Smooth muscle cell (in vitro differentiated cells): ENCODE data around the gene ABCA2. TPM values are rescaled to one million over a fixed set of nuclear protein-coding genes. Genes with fewer than 3 reads are reported as not detected.

Source experiments
- DNase-seq: peaks from one replicate; lab custom pipeline; 2025; ENCODE audit not compliant: unreplicated experiment; lab: John Stamatoyannopoulos, UW
- H2AFZ ChIP-seq: fragments of 200-600 bp; sonication (generic); 2 replicates; pipeline ENCODE4 v1.6.0; 2016; ENCODE audit warnings: antibody characterized with exemption, low read depth, mild to moderate bottlenecking
- H3F3A ChIP-seq: fragments of 200-600 bp; sonication (generic); 2 replicates; pipeline ENCODE4 v1.6.0; 2017; ENCODE audit warnings: antibody characterized with exemption, low read depth
- H3K27ac ChIP-seq: fragments of 200-600 bp; sonication (generic); 2 replicates; pipeline ENCODE4 v1.5.1; 2016; ENCODE audit warnings: low read depth, mild to moderate bottlenecking
- H3K27me3 ChIP-seq: fragments of 200-600 bp; sonication (generic); 2 replicates; pipeline ENCODE4 v1.6.1; 2016; ENCODE audit warnings: low read depth, mild to moderate bottlenecking
- H3K36me3 ChIP-seq: fragments of 200-600 bp; sonication (generic); 2 replicates; pipeline ENCODE4 v1.5.1; 2016; ENCODE audit warnings: low read depth
- H3K4me1 ChIP-seq: fragments of 200-600 bp; sonication (generic); 2 replicates; pipeline ENCODE4 v1.5.1; 2016; ENCODE audit warnings: low read depth
- H3K4me2 ChIP-seq: fragments of 200-600 bp; sonication (generic); 2 replicates; pipeline ENCODE4 v1.6.0; 2016; ENCODE audit warnings: mild to moderate bottlenecking
- H3K4me3 ChIP-seq: fragments of 200-600 bp; sonication (generic); 2 replicates; pipeline ENCODE4 v1.5.1; 2016; ENCODE audit warnings: mild to moderate bottlenecking
- H3K79me2 ChIP-seq: fragments of 200-600 bp; sonication (generic); 2 replicates; pipeline ENCODE4 v1.6.0; 2016; ENCODE audit warnings: low read depth, mild to moderate bottlenecking
- H3K9ac ChIP-seq: fragments of 200-600 bp; sonication (generic); 2 replicates; pipeline ENCODE4 v1.6.0; 2016; ENCODE audit warnings: low read depth
- H3K9me3 ChIP-seq: fragments of 200-600 bp; sonication (generic); replicated peaks from 2 replicates; pipeline ENCODE4 v1.5.1; 2016; ENCODE audit warnings: low read depth
- H4K20me1 ChIP-seq: fragments of 200-600 bp; sonication (generic); 2 replicates; pipeline ENCODE4 v1.6.0; 2016; ENCODE audit warnings: low read depth
- WGBS: methylation state at CpG from one replicate; pipeline ENCODE4 v1.1.7; 2016; ENCODE audit warnings: low lambda C conversion rate; 5-methylcytosine and 5-hydroxymethylcytosine counted together
- polyA plus RNA-seq: library from polyadenylated mRNA; unstranded; fragments of >200 nt; fragmentation: Nextera tagmentation; extraction: Ambion mirVana; gene quantifications from 2 replicates; pipeline ENCODE4 v1.2.1, GENCODE V29; 2016
- total RNA-seq: library from RNA; depleted of rRNA; stranded (reverse); fragments of >200 nt; gene quantifications from 2 replicates; pipeline ENCODE4 v1.2.3, GENCODE V29; 2014
- TF ChIP-seq, protein P1 (sequence below): fragments of 200-600 bp; sonication (generic); IDR thresholded peaks from 2 replicates; pipeline ENCODE4 v1.5.1; 2017; ENCODE audit warnings: borderline replicate concordance, mild to moderate bottlenecking, antibody characterized with exemption; ENCODE audit not compliant: insufficient read depth, poor library complexity, severe bottlenecking

ABCA2 gene
- total and polyA plus RNA-seq, 2 experiments from 2014 or later, result 15.9 to 26.2 TPM

DNA sequence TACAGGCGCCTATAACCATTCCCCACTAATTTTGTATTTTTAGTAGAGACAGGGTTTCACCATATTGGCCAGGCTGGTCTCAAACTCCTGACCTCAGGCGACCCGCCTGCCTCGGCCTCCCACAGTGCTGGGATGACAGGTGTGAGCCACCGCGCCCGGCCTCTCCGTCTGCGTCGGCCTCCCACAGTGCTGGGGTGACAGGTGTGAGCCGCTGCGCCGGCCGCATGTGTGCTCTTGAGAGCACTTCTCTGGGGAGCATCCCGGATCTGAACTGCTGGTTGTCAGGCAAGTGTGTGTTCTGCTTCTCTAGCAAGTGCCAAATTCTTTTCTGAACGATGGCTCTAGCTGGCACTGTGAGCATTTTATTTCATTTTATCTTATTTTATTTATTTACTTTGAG, 29.5 kb upstream of the ABCA2 start:
- Histone ChIP-seq H3K79me2 (no peaks in the 10 kb centered on the region), H3K36me3 (no peaks in the 10 kb centered on the region), H3K4me1 (peaks cover 9% of the 10 kb centered on the region), H3K9me3 (no peaks in the 10 kb centered on the region), H3K4me2 (no peak overlapping the region), H4K20me1 (no peaks in the 10 kb centered on the region), H3K27me3 (peaks cover 33% of the 10 kb centered on the region), H3K27ac (no peak overlapping the region), H2AFZ (no peak overlapping the region), H3K9ac (no peak overlapping the region), H3K4me3 (no peak overlapping the region), H3F3A (no peaks in the 10 kb centered on the region)
- WGBS, result 88% methylated on average over 16 of the region's 16 CpGs
- TF ChIP-seq, protein P1, sequence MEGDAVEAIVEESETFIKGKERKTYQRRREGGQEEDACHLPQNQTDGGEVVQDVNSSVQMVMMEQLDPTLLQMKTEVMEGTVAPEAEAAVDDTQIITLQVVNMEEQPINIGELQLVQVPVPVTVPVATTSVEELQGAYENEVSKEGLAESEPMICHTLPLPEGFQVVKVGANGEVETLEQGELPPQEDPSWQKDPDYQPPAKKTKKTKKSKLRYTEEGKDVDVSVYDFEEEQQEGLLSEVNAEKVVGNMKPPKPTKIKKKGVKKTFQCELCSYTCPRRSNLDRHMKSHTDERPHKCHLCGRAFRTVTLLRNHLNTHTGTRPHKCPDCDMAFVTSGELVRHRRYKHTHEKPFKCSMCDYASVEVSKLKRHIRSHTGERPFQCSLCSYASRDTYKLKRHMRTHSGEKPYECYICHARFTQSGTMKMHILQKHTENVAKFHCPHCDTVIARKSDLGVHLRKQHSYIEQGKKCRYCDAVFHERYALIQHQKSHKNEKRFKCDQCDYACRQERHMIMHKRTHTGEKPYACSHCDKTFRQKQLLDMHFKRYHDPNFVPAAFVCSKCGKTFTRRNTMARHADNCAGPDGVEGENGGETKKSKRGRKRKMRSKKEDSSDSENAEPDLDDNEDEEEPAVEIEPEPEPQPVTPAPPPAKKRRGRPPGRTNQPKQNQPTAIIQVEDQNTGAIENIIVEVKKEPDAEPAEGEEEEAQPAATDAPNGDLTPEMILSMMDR, result no peak
- no peak for DNase-seq

DNA sequence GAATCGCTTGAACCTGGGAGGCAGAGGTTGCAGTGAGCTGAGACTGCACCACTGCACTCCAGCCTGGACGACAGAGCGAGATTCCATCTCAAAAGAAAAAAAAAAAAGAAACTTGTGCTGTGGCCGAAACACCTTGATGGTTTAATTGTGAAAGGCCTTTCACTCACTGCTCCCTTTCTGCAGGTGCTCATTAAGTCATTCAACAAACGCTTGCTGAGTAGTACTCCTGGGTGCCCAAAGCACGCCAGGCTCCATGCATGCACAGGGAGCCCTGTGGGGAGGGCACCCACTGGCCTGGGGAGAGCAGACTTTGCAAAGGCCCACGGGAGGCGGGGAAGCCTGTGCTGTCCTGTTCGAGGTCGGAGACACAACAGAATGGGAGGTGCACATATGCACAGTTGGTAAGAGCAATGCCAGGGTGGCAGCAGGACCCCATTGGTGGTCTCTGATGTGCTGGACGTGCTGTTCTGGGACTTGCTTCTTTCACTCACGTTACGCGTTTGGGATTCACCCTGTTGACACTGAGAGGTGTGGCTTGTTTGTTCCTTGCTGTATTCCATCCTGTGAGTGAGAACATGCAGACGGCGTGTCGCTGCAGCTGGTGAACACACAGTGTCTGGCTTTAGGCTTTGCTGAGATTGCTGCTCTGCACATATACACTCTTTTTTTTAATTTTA, 28.8 kb upstream of the ABCA2 start:
- WGBS, result 88% methylated on average over 17 of the region's 17 CpGs
- H3F3A ChIP-seq, result no peaks in the 10 kb centered on the region
- H3K36me3 ChIP-seq, result no peaks in the 10 kb centered on the region
- H3K4me1 ChIP-seq, result peaks cover 9% of the 10 kb centered on the region
- H2AFZ ChIP-seq, result no peak overlapping the region
- no peak overlapping the region for H3K9ac ChIP-seq
- TF ChIP-seq, protein P1, result no peak
- H3K79me2 ChIP-seq, result no peaks in the 10 kb centered on the region
- H3K27ac ChIP-seq, result no peak overlapping the region
- no peak overlapping the region for H3K4me2 ChIP-seq
- H3K4me3 ChIP-seq, result no peak overlapping the region
- H3K9me3 ChIP-seq, result no peaks in the 10 kb centered on the region
- no peaks in the 10 kb centered on the region for H4K20me1 ChIP-seq
- peaks cover 39% of the 10 kb centered on the region for H3K27me3 ChIP-seq
- DNase-seq, result no peak

GRCh38 chr9:137055385-137056364, 27.6 kb upstream of the ABCA2 start:
- Histone ChIP-seq H3K4me3 (no peak overlapping the region), H3K27me3 (peaks cover 43% of the 10 kb centered on the region), H3K4me1 (peaks cover 9% of the 10 kb centered on the region), H3K9me3 (no peaks in the 10 kb centered on the region), H4K20me1 (no peaks in the 10 kb centered on the region), H3K36me3 (no peaks in the 10 kb centered on the region), H3K79me2 (no peaks in the 10 kb centered on the region), H3K9ac (no peak overlapping the region), H3K4me2 (no peak overlapping the region), H3K27ac (no peak overlapping the region), H3F3A (no peaks in the 10 kb centered on the region), H2AFZ (no peak overlapping the region)
- TF ChIP-seq, protein P1, result no peak
- DNase-seq, result no peak
- 84% methylated on average over 27 of the region's 28 CpGs for WGBS
